Right forelimb (tissue), 1 donor: ENCODE results near the gene CCDC146.
"Not testable (repeated sequence)": the region's sequence is repeated elsewhere in the genome, so short reads cannot be mapped to it uniquely, and the experiment has no call there.

Experiments used
- DNase-seq: peaks from one replicate; pipeline ENCODE4 v3.0.0-alpha.2; 2018

CCDC146 gene

DNA sequence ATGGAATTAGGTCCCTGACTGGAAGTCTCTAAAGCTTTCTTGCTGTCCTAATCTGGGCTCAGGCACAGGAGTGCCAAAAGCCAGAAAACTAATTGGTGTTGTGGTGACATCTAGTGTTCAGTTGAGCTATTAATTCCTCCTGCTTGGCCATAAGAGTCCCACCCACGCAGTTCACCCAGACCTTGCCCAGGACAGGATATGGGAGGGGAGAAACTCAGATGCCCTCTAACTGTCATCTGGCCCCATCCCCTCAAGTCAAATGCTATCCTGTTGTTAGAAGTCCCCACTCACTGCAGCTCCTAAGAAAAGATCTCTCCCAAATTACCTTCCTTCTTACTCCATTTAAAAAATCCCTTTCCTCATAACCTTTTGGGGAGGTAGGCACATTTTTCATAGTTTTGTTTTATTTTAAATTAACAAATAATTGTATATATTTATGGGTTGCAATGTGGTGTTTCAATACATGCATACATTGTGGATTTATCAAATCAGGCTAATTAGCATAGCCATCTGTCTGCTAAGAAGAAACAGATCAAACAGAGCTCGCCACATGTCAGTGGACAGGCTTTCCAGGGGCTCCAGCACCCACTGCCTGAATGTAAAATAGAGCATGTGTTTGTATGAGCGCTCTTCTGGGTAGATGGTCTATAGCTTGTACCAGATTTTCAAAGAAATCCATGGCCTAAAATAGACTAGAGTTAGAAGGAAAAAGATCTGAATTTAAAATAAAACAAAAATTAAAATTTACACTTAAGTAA is 209.7 kb downstream of the CCDC146 start:
- peak; percentile 81 for DNase-seq

- not testable (repeated sequence) for DNase-seq
Measured at GRCh38 chr7:77334039-77334438, 211.6 kb downstream of the CCDC146 start.

DNA sequence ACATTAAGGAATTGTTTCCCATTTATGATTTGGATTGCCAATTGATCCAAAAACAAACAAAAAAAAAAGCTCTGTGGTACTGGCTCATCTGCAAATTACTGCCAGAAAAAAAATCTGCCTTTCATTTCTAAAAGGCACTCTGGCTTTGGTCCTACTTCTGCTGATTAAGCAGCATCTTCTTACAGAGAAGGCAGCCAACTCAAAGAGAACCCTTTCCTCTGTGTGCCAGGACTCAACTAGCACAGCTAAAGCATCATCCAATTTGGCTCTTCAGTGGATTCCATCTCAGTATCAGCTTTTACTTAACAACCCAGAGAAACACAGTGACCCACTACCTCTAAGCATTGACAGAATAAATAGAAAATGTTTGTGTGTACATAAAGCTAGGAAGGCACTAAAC is 213.2 kb downstream of the CCDC146 start:
- no peak for DNase-seq

GRCh38 chr7:77337456-77337990 is 215.1 kb downstream of the CCDC146 start:
- no peak for DNase-seq

DNA sequence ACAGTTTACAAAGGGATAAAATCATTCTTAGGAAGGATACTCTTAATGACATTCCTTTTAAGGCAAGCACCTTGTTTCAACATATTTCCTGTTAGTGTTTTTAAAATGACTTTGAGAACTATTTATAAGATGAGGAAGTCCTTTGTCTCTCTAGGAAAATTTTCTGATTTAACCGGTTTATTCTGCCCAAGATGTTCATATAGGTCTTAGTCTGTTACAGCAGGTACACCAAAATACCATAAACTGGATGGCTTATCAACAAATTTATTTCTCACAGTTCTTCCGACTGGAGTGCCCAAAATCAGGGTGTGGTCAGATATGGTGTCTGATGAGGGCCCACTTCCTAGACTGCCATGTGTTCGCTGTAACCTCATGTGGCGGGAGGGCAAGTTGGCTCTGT is 215.8 kb downstream of the CCDC146 start:
- DNase-seq = no peak

DNA sequence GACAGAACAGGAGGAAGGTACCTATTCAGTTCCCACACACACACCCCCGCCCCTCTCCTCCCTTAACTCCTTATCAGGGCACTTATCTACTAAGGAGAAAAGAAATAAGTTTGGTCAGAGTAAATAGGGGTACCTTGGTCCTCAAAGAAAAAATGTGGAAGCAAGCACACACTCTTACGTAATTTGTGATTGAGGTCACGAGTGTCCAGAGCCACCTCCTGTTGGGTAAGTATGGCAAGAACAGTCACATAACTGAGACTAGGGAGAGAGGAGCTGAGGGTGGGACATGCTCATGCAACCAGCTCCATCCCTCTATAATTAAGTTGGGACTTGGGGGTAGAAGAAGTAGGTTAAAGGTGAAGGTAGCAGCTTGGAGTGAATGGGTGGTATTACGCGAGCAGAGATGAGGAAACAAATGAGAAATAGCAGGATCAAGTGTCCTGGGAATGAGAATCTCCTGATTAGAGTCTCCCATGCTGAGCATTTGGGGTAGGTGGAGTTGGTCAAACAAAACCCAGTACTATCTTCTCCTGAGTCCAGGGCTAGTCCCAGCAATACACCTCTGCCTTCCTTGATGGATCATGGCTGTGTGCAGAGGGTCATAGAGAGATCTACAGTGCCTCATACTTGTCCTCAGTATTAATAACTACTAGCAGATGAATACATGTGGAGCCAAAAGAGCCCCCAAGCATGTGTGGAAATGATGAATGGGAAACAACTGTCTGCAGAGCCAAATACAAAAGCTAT is 216.6 kb downstream of the CCDC146 start:
- no peak for DNase-seq

GRCh38 chr7:77339726-77340125 is 217.3 kb downstream of the CCDC146 start:
- no peak for DNase-seq
